Activated CD4-positive, alpha-beta T cell treated with anti-CD3 and anti-CD28 coated beads, Interleukin-2, Interleukin-4, amounts not matched to agents 100 ng/mL and 50 ng/mL, durations not matched to agents 16 hours and 8 hours (primary cell): Measurements from ENCODE around the gene CAPN5.

ENCODE experiments used
- DNase-seq: peaks from one replicate; pipeline ENCODE4 v3.0.0-alpha.2; 2020; ENCODE audit warnings: low spot score

CAPN5 gene

GRCh38 chr11:77066229-77067042 is at the start of gene CAPN5:
CAPN5 (plus strand) TSS chr11:77066971; CDS start chr11:77084887, 17,916 bp downstream.
- DNase-seq, result peak; percentile 81

- DNase-seq, result peak; percentile 24
Observed at GRCh38 chr11:77018396-77018924, 48.3 kb upstream of the CAPN5 start.

GRCh38 chr11:77019976-77020595 is 46.7 kb upstream of the CAPN5 start:
- no peak for DNase-seq

- no peak for DNase-seq
Observed at GRCh38 chr11:77020734-77021133, 46.0 kb upstream of the CAPN5 start.

- no peak for DNase-seq
Observed at GRCh38 chr11:77024745-77025144, 42.0 kb upstream of the CAPN5 start.

DNA sequence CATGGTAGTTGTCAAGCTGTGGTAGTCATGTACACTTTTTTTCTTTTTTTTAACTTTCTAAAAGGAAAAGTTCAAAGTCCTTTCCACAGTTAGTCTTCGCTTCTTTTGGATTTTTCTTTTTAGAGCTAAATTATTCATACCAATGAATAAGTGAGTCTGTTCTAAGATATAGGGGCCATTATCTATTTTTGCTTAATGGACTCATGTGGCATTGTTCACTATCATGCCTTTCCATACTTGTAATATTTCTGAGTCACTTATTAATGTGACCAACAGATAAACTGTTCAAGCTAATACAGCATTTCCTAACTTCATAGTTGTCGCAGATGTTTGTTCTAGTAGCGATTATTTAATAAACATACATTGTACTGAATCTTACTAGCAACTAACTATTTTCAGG is 40.5 kb upstream of the CAPN5 start:
- DNase-seq, result no peak

GRCh38 chr11:77026743-77027142 is 40.0 kb upstream of the CAPN5 start:
- DNase-seq, result no peak

- DNase-seq, result no peak
Observed at GRCh38 chr11:77027275-77027674, 39.5 kb upstream of the CAPN5 start.

DNA sequence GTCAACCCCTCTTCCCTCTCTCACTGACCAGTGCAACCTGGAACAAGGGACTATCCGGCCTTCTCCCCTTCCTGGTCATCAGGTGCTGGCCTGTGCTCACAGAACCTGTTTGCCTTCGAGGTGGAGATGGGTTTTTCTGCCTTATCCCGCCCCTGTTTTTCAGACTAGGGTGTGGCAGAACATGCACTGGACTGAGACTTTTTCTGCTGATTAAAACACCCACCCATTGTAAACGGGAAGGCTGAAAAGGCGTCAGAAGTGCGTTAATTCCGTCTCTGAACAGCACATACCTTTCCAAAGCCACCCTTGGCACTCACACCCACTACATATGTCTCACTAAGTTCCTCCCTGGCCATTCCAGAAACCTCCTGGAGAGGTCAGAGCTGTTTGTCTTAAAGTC is 36.9 kb upstream of the CAPN5 start:
- DNase-seq, result no peak

GRCh38 chr11:77030834-77031414 is 35.8 kb upstream of the CAPN5 start:
- DNase-seq, result no peak

DNA sequence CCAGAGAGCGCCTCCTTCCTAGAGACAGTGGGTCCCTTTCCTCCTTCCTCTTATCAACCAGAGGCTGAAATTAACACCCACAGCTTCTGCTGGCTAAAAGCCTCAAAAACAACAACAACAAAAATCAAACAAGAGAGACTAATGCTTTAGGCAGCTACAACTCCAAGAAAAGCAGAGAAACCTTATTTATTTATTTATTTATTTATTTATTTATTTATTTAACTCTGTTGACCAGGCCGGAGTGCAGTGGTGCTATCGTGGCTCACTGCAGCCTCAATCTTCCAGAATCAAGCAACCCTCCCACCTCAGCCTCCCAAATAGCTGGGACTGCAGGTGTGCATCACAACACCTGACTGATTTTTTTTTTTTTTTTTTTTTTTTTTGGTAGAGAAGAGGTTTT is 35.2 kb upstream of the CAPN5 start:
- DNase-seq, result no peak

- no peak for DNase-seq
Observed at GRCh38 chr11:77035039-77035438, 31.7 kb upstream of the CAPN5 start.

DNA sequence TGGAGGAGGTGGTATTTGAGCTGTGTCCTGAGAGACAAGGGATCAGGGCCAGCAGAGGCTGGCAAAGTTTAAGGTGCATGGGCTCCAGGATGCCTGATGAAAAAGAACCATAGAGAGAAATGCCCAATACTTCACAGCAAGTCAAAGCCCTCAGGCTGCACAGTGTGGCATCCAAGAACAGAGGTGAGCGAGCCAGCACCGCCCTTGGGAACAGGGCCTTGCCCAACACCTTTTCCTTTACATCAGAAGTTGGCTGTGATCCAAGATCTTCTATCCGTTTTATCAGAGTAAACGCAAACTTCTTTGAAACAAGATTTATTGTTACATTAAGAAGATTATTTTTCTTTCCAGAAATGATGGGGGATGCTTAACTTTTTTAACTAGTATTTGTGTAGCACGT is 31.2 kb upstream of the CAPN5 start:
- no peak for DNase-seq

DNA sequence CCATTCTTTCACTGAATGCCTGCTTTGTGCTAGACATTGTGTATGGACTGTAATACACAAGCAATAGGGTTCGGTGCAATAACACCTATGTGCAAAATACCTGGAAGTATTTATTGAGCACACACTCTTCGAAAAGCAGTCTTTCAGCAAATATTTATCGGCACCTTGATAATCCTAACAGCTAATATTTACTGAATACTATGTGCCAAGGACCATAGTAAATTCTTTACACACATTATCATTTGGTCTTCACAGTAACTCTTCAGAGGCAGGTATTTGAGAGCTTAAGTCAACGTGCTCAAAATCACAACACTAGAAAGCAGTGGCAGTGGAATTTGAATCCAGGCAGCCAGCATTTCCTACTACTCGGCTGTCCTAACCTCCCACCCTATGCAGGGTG is 30.4 kb upstream of the CAPN5 start:
- no peak for DNase-seq

- DNase-seq, result no peak
Observed at GRCh38 chr11:77037057-77037456, 29.7 kb upstream of the CAPN5 start.

GRCh38 chr11:77038029-77038824 is 28.5 kb upstream of the CAPN5 start:
- DNase-seq, result no peak

DNA sequence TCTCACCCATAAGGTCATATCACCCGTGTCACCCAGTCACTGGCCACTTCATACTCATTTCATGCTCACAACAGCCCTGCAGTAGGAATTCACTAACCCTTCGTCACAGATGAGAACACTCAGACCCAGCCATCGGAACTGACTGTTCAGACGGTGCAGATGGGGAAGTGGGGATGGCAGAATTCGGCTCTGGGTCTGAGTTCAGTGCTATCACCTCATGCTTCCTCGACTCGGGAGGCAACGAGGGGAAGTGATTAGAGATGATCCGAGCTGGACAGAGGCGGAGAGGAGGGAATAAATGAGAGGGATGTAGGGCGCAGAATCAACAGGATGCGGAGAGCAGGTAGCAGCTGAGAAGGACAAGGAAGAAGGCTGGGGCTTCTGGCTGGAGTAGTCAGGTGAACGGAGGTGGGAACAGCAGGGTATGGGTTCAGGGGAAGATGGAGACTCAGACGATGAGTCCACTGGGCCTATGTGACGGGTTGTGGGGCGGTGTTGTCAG is 27.9 kb upstream of the CAPN5 start:
- DNase-seq, result no peak

DNA sequence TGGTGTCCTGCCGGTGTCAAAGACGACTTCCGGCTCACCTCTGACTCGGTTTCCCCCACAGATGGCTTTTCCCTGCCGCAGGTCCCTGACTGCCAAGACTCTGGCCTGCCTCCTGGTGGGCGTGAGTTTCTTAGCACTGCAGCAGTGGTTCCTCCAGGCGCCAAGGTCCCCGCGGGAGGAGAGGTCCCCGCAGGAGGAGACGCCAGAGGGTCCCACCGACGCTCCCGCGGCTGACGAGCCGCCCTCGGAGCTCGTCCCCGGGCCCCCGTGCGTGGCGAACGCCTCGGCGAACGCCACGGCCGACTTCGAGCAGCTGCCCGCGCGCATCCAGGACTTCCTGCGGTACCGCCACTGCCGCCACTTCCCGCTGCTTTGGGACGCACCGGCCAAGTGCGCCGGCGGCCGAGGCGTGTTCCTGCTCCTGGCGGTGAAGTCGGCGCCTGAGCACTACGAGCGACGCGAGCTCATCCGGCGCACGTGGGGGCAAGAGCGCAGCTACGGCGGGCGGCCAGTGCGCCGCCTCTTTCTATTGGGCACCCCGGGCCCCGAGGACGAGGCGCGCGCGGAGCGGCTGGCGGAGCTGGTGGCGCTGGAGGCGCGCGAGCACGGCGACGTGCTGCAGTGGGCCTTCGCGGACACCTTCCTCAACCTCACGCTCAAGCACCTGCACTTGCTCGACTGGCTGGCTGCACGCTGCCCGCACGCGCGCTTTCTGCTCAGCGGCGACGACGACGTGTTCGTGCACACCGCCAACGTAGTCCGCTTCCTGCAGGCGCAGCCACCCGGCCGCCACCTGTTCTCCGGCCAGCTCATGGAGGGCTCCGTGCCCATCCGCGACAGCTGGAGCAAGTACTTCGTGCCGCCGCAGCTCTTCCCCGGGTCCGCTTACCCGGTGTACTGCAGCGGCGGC is 27.0 kb upstream of the CAPN5 start:
- DNase-seq, result no peak

DNA sequence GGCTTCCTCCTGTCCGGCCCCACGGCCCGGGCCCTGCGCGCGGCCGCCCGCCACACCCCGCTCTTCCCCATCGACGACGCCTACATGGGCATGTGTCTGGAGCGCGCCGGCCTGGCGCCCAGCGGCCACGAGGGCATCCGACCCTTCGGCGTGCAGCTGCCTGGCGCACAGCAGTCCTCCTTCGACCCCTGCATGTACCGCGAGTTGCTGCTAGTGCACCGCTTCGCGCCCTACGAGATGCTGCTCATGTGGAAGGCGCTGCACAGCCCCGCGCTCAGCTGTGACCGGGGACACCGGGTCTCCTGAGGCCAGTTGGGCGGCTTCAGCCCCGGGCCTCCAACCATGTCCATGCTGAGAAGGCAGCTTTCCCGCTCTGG is 26.4 kb upstream of the CAPN5 start:
- DNase-seq, result no peak

DNA sequence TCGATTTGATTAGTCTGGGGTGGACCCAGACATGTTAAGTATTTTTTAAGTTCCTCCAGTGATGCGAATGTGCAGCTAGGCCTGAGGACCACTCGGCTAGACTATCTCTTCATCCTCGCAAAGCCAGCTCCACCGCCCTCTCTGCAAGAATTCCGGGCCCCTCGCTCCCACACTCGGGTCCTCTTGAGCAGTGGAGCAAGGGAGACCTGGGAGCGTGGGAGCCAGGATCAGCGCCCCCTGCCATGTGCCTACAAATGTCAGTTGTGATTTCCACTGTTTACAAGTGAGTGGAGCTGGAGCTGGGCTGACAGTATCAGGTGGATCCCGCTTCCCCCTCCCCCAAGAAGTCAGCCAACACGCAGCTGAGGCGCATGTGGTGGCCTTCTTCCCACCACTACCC is 25.9 kb upstream of the CAPN5 start:
- DNase-seq, result no peak

- DNase-seq, result no peak
Observed at GRCh38 chr11:77042111-77042726, 24.6 kb upstream of the CAPN5 start.
